ENCODE results near the gene ADGRG3. TPM values are rescaled to one million over a fixed set of nuclear protein-coding genes. Genes with fewer than 3 reads are reported as not detected.
A peak's percentile ranks its signal among the peaks of the same experiment; 100 is the strongest.

Gene ADGRG3
- total RNA-seq, 1 donor from 2014 or later, result 5.8 TPM

DNA sequence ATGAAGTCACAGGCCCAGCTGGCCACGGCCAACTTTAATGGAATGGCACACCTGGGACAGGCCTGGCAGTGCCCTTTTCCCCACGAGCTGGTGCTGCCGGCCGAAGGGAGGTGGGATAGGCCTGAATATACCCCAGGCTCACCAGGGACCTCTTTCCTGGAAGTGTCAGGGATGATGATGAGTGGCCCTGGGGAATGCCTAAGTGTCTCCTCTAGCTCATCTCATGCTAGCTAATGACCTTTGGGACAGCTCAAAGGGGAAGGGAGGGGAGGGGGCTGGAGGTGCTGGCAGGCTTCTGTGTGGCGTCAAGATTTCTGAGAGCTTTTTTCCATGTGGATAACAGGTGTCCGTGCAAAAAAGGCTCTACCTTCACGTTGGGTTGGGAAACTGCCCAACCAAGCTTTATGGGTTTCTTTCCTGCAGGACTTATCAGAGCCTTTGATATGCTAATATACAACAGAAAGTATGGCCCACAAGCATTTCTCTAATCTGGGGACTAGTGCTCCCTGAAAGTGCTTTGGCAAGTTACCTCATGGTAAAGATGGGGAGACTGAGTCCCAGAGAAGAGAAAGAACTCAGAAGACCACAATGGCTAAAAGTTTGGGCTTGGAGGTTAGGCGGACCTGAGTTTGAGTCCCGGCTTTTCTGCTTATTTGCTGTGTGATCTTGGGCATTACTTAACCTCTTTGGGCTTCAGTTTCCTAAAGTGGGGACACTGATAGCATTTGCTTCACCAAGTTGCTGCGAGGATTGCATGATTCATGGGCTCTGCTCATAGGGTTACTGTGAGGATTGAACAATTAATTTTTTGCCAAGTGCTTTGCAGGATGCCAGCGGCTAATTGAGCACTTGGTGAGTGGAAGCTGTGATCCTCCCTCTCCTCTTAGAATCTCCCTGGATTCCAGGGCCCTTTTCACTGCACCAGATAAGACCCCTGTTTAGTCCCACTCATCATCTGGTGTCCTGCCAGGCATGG, 25.7 kb upstream of the ADGRG3 start:
- Histone ChIP-seq H3K4me1 (peaks cover 44% of the 10 kb centered on the region), H3K27me3 (no peaks in the 10 kb centered on the region), H3K4me3 (no peak overlapping the region), H3K27ac (peak overlapping the region; percentile 24), H3K9me3 (no peaks in the 10 kb centered on the region), H3K36me3 (no peaks in the 10 kb centered on the region)
- no peak for DNase-seq
- intact Hi-C loops (cut with DNase I), result no loop called here
- ATAC-seq, result no peak
- TF ChIP-seq CTCF (IDR thresholded peaks at IDR 0.05), result no peak

- ATAC-seq (peak; percentile 55), DNase-seq (peak; percentile 78)
- peaks cover under 1% of the 10 kb centered on the region for H3K27me3 ChIP-seq
- intact Hi-C loops (cut with DNase I), result no loop called here
- peaks cover 41% of the 10 kb centered on the region for H3K4me1 ChIP-seq
- TF ChIP-seq CTCF (IDR thresholded peaks at IDR 0.05), result no peak
- no peak overlapping the region for H3K4me3 ChIP-seq
- H3K27ac ChIP-seq, result peak overlapping the region; percentile 24
- no peaks in the 10 kb centered on the region for H3K36me3 ChIP-seq
- H3K9me3 ChIP-seq, result no peaks in the 10 kb centered on the region
Observed at GRCh38 chr16:57643147-57643874, 24.8 kb upstream of the ADGRG3 start.

- peaks cover 43% of the 10 kb centered on the region for H3K4me1 ChIP-seq
- H3K27ac ChIP-seq, result no peak overlapping the region
- TF ChIP-seq CTCF (IDR thresholded peaks at IDR 0.05), result no peak
Observed at GRCh38 chr16:57643910-57644309, 24.2 kb upstream of the ADGRG3 start.

DNA sequence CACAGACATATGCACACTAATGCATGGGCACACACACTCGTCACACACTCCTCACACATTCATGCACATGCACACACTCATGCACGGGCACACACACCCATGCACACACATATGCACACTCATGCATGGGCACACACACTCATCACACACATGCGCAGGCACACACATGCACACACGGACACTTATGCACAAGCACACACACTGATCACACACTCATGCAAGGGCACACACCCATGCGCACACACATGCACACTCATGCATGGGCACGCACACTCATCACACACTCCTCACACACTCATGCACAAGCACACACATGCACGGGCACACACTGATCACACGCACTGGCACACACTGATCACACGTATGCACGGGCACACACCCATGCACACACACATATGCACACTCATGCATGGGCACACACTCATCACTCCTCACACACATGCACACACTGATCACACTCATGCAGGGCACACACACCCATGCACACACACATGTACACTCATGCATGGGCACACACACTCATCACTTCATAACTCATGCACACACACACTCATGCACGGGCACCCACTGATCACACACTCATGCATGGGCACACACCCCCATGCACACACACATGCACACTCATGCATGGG, 23.6 kb upstream of the ADGRG3 start:
- no peak for TF ChIP-seq CTCF (IDR thresholded peaks at IDR 0.05)
- Histone ChIP-seq H3K4me3 (no peak overlapping the region), H3K9me3 (no peaks in the 10 kb centered on the region), H3K36me3 (no peaks in the 10 kb centered on the region), H3K4me1 (peaks cover 38% of the 10 kb centered on the region), H3K27me3 (peaks cover 4% of the 10 kb centered on the region), H3K27ac (no peak overlapping the region)
- DNase-seq, result no peak
- no peak for ATAC-seq
- intact Hi-C loops (cut with DNase I), result loop anchor here (5.0 kb wide), 1 partner anchor 52 kb away; no protein-coding TSS in a partner anchor

More at GRCh38 chr16:57643910-57644309, 24.2 kb upstream of the ADGRG3 start:
- H3K36me3 ChIP-seq, result no peaks in the 10 kb centered on the region
- ATAC-seq (no peak), DNase-seq (no peak)
- intact Hi-C loops (cut with DNase I), result no loop called here
- no peak overlapping the region for H3K4me3 ChIP-seq
- no peaks in the 10 kb centered on the region for H3K9me3 ChIP-seq
- peaks cover 4% of the 10 kb centered on the region for H3K27me3 ChIP-seq

GRCh38 chr16:57645169-57645568, 22.9 kb upstream of the ADGRG3 start:
- H3K36me3 ChIP-seq, result no peaks in the 10 kb centered on the region
- peaks cover 4% of the 10 kb centered on the region for H3K27me3 ChIP-seq
- H3K27ac ChIP-seq, result peak overlapping the region; percentile 70
- H3K4me3 ChIP-seq, result no peak overlapping the region
- DNase-seq (no peak), ATAC-seq (no peak)
- no peak for TF ChIP-seq CTCF (IDR thresholded peaks at IDR 0.05)
- intact Hi-C loops (cut with DNase I), result loop anchor here (5.0 kb wide), 1 partner anchor 53 kb away; no protein-coding TSS in a partner anchor
- no peaks in the 10 kb centered on the region for H3K9me3 ChIP-seq
- H3K4me1 ChIP-seq, result peaks cover 34% of the 10 kb centered on the region
